GM18511 (cell line): ENCODE measurements around the gene WASHC4.
"Not testable (repeated sequence)": the region's sequence is repeated elsewhere in the genome, so short reads cannot be mapped to it uniquely, and the experiment has no call there.

Experiments used
- ATAC-seq: cut with Tn5 transposase; IDR thresholded peaks from one replicate; pipeline ENCODE4 v1.9.1; 2021; ENCODE audit warnings: mild to moderate bottlenecking, moderate library complexity; ENCODE audit not compliant: unreplicated experiment

The WASHC4 gene

GRCh38 chr12:105158876-105159275 is 51.3 kb downstream of the WASHC4 start:
- ATAC-seq, result no peak

- ATAC-seq, result no peak
Observed at GRCh38 chr12:105162174-105162573, 54.6 kb downstream of the WASHC4 start.

- no peak for ATAC-seq
Observed at GRCh38 chr12:105164068-105164467, 56.5 kb downstream of the WASHC4 start.

GRCh38 chr12:105166736-105167135 is 59.2 kb downstream of the WASHC4 start:
- no peak for ATAC-seq

GRCh38 chr12:105167346-105167745 is 59.8 kb downstream of the WASHC4 start:
- ATAC-seq, result no peak

- no peak for ATAC-seq
Observed at GRCh38 chr12:105168006-105168405, 60.5 kb downstream of the WASHC4 start.

GRCh38 chr12:105170139-105170538 is 62.6 kb downstream of the WASHC4 start:
- no peak for ATAC-seq

GRCh38 chr12:105171691-105172436 is 64.3 kb downstream of the WASHC4 start:
- ATAC-seq, result no peak

- no peak for ATAC-seq
Observed at GRCh38 chr12:105175397-105175990, 68.0 kb downstream of the WASHC4 start.

- ATAC-seq, result no peak
Observed at GRCh38 chr12:105177208-105177607, 69.7 kb downstream of the WASHC4 start.

GRCh38 chr12:105179114-105179513 is 71.6 kb downstream of the WASHC4 start:
- ATAC-seq, result not testable (repeated sequence)

GRCh38 chr12:105183406-105183805 is 75.9 kb downstream of the WASHC4 start:
- ATAC-seq, result not testable (repeated sequence)

GRCh38 chr12:105183976-105184375 is 76.4 kb downstream of the WASHC4 start:
- not testable (repeated sequence) for ATAC-seq

- ATAC-seq, result no peak
Observed at GRCh38 chr12:105189293-105189692, 81.8 kb downstream of the WASHC4 start.

- no peak for ATAC-seq
Observed at GRCh38 chr12:105190530-105190929, 83.0 kb downstream of the WASHC4 start.

GRCh38 chr12:105192624-105193225 is 85.2 kb downstream of the WASHC4 start:
- no peak for ATAC-seq

- ATAC-seq, result no peak
Observed at GRCh38 chr12:105194947-105195346, 87.4 kb downstream of the WASHC4 start.

GRCh38 chr12:105196090-105196489 is 88.6 kb downstream of the WASHC4 start:
- ATAC-seq, result no peak

GRCh38 chr12:105198961-105199360 is 91.4 kb downstream of the WASHC4 start:
- ATAC-seq, result no peak

GRCh38 chr12:105200385-105200784 is 92.9 kb downstream of the WASHC4 start:
- no peak for ATAC-seq

GRCh38 chr12:105201299-105201698 is 93.8 kb downstream of the WASHC4 start:
- ATAC-seq, result no peak

- no peak for ATAC-seq
Observed at GRCh38 chr12:105202202-105202601, 94.7 kb downstream of the WASHC4 start.
